ENCODE data around the gene RAB40A. TPM values are rescaled to one million over a fixed set of nuclear protein-coding genes. Genes with fewer than 3 reads are reported as not detected.
"Not testable (repeated sequence)": the region's sequence is repeated elsewhere in the genome, so short reads cannot be mapped to it uniquely, and the experiment has no call there.

Gene RAB40A
- total RNA-seq, 1 donor: not detected

DNA sequence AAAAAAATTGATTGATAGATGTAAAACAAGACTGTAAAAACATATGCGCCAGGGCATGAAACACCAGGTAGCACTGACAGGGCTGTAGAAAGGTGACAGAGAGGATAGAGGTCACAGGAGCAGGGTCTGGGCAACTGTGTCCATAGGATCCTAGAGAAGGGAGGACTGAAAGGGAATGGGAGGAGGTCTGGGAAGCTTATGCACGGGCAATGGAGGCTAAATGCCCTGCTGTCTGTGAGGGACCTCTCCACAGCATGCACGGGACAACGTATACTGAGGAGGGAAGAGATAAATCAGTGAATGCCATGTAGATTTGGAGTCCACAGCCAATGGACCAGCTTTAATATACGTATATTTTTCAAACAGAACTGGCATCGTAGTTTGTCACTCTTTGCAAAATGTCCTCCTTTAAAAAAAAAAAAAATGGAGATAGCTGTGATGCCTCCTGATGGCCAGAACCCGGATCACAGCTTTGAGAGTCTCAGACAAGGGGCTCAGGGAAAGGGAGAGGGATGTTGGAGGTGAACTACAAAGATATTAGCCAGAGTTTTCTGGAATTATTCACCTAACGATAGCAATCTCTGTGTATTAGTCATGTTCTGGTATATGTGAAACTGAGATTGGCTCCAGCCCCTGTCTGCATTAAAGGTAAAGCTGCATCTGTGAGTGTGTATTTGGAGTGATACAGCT lies 16.0 kb downstream of the RAB40A start:
- Histone ChIP-seq H3K27me3 (ENCODE audit: insufficient read depth, low read length) (no peaks in the 10 kb centered on the region), H3K4me1 (ENCODE audit: insufficient read depth, low read length) (no peaks in the 10 kb centered on the region), H3K4me3 (ENCODE audit: low read length) (no peak overlapping the region), H3K9me3 (ENCODE audit: low read depth, low read length) (no peaks in the 10 kb centered on the region)

DNA sequence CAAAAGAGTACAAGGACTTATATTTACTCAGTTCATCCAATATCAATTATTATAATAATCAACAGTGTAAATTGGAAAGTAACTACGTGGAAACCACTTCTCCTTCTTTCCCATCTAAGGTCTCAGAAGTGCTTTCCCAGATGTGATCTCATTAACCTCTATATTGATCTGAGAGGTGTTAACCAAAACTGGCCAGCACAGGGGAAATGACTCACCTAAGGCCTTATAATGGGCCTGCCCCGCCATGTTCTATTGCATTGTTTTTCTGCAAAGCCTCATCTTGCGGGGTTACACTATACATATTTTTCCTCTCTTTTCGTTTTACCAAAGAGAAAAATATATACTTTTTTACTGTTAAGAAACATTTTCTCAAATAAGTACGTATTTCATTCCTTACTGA lies 20.5 kb downstream of the RAB40A start:
- no peaks in the 10 kb centered on the region for H3K9me3 ChIP-seq (ENCODE audit: low read depth, low read length)
- no peaks in the 10 kb centered on the region for H3K27me3 ChIP-seq (ENCODE audit: insufficient read depth, low read length)
- no peak overlapping the region for H3K4me3 ChIP-seq (ENCODE audit: low read length)
- H3K4me1 ChIP-seq (ENCODE audit: insufficient read depth, low read length): no peaks in the 10 kb centered on the region

DNA sequence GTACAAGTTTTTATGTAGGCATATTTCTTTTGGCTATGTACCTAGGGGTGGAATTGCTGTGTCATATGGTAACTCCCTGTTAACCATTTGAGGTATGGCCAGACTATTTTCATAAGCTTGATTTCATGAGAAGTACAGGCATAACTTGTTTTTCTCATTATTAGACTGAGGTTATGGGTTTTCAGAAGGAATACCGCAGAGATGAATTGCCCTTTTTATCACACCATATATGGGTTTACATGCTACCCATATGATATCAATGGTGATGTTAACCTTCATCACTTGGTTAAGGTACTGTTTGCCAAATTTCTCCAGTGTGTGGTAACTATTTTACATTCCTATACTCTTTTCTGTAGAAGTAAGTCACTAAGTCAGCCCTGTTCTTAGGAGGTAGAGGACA lies 23.5 kb downstream of the RAB40A start:
- H3K9me3 ChIP-seq (ENCODE audit: low read depth, low read length): no peaks in the 10 kb centered on the region
- H3K27me3 ChIP-seq (ENCODE audit: insufficient read depth, low read length): no peaks in the 10 kb centered on the region
- H3K4me3 ChIP-seq (ENCODE audit: low read length): no peak overlapping the region
- no peaks in the 10 kb centered on the region for H3K4me1 ChIP-seq (ENCODE audit: insufficient read depth, low read length)

DNA sequence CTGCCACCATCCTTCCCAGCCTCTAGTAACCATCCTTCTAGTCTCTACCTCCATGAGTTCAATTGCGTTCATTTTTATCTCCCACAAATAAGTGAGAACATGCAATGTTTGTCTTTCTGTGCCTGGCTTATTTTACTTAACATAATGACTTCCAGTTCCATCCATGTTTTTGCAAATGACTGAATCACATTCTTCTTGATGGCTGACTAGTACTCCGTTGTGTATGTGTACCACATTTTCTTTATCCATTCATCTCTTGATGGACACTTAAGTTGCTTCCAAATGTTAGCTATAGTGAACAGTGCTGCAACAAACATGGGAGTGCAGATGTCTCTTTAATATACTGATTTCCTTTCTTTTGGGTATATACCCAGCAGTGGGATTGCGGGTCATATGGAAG lies 25.7 kb downstream of the RAB40A start:
- not testable (repeated sequence) for H3K4me3 ChIP-seq (ENCODE audit: low read length); H3K4me1 ChIP-seq (ENCODE audit: insufficient read depth, low read length); H3K27me3 ChIP-seq (ENCODE audit: insufficient read depth, low read length); H3K9me3 ChIP-seq (ENCODE audit: low read depth, low read length)

DNA sequence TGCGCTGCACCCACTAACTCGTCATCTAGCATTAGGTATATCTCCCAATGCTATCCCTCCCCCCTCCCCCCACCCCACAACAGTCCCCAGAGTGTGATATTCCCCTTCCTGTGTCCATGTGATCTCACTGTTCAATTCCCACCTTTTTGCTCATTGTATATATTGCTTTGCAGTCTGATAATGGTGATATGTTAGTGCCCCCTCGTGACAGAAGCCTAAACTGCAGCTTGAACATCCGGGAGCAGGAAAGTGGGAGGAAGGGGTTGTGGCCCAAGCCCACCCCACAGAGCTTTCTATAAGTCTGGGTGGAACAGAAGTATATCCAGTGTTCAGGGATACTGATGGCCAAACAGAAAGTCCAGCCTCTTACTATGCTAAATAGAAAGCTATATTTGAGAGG lies 29.6 kb downstream of the RAB40A start:
- not testable (repeated sequence) for H3K27me3 ChIP-seq (ENCODE audit: insufficient read depth, low read length); H3K4me1 ChIP-seq (ENCODE audit: insufficient read depth, low read length); H3K9me3 ChIP-seq (ENCODE audit: low read depth, low read length); H3K4me3 ChIP-seq (ENCODE audit: low read length)

DNA sequence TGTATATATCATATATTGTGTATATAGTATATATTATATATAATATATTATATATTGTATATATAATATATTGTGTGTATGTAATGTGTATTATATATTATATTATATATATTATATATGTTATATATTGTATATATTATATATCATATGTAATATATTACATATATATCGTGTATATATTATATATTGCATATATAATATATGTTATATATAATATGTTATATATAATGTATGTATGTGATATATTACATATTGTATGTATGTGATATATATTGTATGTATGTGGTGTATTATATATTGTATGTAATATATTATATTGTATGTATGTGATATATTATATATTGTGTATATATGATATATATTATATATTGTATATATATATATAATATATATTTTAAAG lies 30.5 kb downstream of the RAB40A start:
- no peaks in the 10 kb centered on the region for H3K9me3 ChIP-seq (ENCODE audit: low read depth, low read length)
- no peaks in the 10 kb centered on the region for H3K4me1 ChIP-seq (ENCODE audit: insufficient read depth, low read length)
- H3K27me3 ChIP-seq (ENCODE audit: insufficient read depth, low read length): no peaks in the 10 kb centered on the region
- no peak overlapping the region for H3K4me3 ChIP-seq (ENCODE audit: low read length)

DNA sequence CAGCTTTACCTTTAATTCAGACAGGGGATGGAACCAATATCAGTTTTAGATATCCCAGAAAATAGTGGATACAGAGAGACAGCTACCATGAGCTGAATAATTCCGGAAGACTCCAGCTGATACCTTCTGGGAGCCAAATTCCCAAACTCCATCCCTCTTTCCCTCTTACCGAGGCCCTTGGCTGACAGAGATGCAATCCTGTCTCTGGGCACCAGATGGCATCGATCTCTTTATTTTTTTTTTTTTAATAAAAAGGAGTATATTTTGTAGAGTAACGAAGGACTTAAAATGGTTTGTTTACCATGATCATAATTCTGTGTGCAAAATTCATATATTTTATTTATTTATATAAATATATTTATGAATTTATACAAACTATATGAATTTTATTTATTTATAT lies 31.0 kb downstream of the RAB40A start:
- Histone ChIP-seq H3K4me1 (ENCODE audit: insufficient read depth, low read length) (no peaks in the 10 kb centered on the region), H3K9me3 (ENCODE audit: low read depth, low read length) (no peaks in the 10 kb centered on the region), H3K4me3 (ENCODE audit: low read length) (no peak overlapping the region), H3K27me3 (ENCODE audit: insufficient read depth, low read length) (no peaks in the 10 kb centered on the region)

DNA sequence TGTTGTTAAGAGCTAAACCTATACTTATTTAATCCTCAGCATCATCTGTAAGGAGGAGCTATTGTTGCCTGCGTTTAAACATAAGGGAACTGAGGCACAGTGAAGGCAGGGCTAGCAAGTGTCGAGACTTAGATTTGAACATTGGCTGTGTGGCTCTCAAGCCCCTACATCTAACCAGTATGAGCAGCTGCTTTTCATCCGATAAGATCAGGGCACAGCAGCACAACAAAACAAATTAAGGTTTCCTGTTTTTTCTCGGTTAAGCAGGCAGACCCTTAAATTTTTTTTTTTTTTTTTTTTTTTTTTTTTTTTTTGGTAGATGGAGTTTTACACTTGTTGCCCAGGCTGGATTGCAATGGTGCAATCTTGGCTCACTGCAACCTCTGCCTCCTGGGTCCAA lies 35.6 kb downstream of the RAB40A start:
- no peaks in the 10 kb centered on the region for H3K9me3 ChIP-seq (ENCODE audit: low read depth, low read length)
- H3K27me3 ChIP-seq (ENCODE audit: insufficient read depth, low read length): no peaks in the 10 kb centered on the region
- no peak overlapping the region for H3K4me3 ChIP-seq (ENCODE audit: low read length)
- no peaks in the 10 kb centered on the region for H3K4me1 ChIP-seq (ENCODE audit: insufficient read depth, low read length)

DNA sequence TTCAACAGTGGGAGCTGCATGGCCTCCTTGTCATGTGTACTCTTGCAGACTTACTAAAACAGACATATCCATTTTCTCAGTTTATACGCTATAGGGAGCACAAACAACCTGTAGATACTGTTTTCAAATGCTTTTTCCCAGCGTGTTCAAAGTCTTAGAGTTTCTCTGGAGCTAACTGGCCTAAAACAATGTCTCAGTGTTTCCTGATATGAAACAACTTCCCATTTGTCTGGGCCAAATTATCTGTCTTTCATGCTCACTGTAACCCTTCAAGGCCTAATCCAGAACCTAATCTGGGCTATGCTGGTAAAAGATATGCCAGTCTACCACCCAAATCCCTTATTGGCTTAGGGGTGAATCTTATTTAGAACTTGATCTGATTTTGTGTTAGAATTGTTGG lies 38.8 kb downstream of the RAB40A start:
- no peaks in the 10 kb centered on the region for H3K4me1 ChIP-seq (ENCODE audit: insufficient read depth, low read length)
- no peaks in the 10 kb centered on the region for H3K9me3 ChIP-seq (ENCODE audit: low read depth, low read length)
- no peak overlapping the region for H3K4me3 ChIP-seq (ENCODE audit: low read length)
- H3K27me3 ChIP-seq (ENCODE audit: insufficient read depth, low read length): no peaks in the 10 kb centered on the region

DNA sequence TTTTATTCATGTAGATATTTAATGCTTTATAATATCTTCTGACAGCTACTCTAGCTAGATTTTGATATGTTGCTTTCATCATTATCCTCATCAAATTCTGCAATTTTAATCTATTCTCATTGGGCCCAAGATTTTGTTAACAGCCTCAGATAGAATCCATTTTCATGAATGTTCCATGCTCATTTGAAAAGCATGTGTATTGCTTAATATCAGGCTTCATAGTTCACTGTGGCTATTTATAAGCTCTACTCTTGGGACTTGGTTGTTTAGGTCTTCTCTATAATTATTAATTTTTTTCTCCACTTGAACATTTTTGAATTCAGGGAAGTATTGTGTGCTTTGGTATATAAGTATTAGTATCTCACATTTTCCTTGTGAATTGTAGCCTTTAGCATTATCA lies 41.8 kb downstream of the RAB40A start:
- Histone ChIP-seq H3K9me3 (ENCODE audit: low read depth, low read length) (no peaks in the 10 kb centered on the region), H3K4me3 (ENCODE audit: low read length) (no peak overlapping the region), H3K4me1 (ENCODE audit: insufficient read depth, low read length) (no peaks in the 10 kb centered on the region), H3K27me3 (ENCODE audit: insufficient read depth, low read length) (no peaks in the 10 kb centered on the region)

DNA sequence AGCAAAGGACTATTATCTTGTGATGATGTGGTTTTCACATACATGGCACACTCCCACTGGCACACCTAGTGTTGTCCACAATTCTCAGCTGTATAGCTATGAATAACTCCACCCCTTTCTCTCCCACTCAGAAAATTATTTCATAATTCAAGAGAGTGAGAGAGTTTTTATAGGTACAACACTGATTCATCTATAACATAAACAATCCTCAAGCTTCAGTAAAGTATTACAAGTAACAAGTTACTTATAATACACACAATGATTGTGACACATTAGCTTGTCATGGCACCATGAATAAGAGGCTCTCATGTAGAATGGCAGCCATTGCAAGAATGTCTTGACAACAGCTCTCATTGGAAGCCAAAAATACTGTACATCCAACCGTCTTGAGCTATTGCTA lies 43.9 kb downstream of the RAB40A start:
- no peaks in the 10 kb centered on the region for H3K27me3 ChIP-seq (ENCODE audit: insufficient read depth, low read length)
- H3K4me3 ChIP-seq (ENCODE audit: low read length): no peak overlapping the region
- H3K4me1 ChIP-seq (ENCODE audit: insufficient read depth, low read length): no peaks in the 10 kb centered on the region
- H3K9me3 ChIP-seq (ENCODE audit: low read depth, low read length): no peaks in the 10 kb centered on the region

DNA sequence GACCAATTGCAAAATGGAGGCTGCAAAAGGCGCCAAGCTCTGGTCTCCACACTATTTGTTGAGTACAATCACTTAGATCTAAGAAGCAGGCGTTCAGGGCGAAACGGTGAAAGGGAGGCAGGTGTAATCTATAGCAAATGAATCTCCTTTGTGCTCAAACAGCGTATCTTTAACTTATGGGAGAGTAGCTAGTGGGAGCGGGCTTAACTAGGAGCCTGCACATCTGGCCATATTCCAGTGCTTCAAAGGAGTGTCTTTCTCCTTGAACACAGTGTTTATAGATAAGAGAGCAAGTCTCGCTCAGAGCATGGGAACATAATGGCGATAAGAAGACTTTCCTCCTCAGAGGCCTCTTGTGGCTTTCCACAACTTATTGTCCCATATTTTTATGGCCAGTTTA lies 49.3 kb downstream of the RAB40A start:
- not testable (repeated sequence) for H3K4me1 ChIP-seq (ENCODE audit: insufficient read depth, low read length); H3K9me3 ChIP-seq (ENCODE audit: low read depth, low read length); H3K27me3 ChIP-seq (ENCODE audit: insufficient read depth, low read length); H3K4me3 ChIP-seq (ENCODE audit: low read length)

DNA sequence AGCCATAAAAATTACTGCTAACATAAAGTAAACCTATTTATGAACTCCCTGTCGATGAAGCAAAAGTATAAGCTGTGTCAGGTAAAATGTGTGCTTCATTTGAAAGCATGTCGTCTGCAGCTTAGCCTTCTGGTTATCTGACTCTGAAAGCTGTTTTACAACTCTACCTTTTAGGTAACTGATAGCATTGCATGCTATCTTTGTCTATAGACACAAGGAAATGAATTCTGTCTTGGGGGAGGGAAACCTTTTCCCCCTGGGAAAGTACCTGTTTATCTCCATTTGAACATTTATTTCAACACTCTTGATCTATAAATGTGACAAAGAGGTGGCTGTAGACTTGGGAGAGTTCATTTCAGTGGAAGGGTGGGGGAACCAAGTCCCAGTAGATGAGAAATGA lies 51.4 kb downstream of the RAB40A start:
- Histone ChIP-seq H3K4me3 (ENCODE audit: low read length) (no peak overlapping the region), H3K4me1 (ENCODE audit: insufficient read depth, low read length) (peaks cover 5% of the 10 kb centered on the region), H3K27me3 (ENCODE audit: insufficient read depth, low read length) (no peaks in the 10 kb centered on the region), H3K9me3 (ENCODE audit: low read depth, low read length) (no peaks in the 10 kb centered on the region)

DNA sequence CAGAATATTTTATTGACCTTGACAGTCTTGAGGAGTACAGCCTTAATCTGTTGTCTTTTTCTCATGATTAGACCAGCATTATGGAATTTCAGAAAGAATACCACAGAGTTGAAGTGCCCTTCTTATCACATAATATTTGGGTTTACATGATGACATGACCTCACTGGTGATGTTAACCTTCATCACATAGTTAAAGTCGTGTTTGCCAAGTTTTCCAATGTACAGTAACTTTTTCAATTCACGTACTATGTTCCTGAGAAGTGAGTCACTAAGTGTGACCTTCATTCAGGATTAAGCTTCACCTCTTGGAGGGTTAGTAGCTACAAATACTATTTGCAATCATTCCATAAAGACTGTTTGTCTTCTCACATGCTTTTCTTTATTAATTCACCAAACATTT lies 52.1 kb downstream of the RAB40A start:
- Histone ChIP-seq H3K27me3 (ENCODE audit: insufficient read depth, low read length) (no peaks in the 10 kb centered on the region), H3K4me3 (ENCODE audit: low read length) (no peak overlapping the region), H3K4me1 (ENCODE audit: insufficient read depth, low read length) (peaks cover 5% of the 10 kb centered on the region), H3K9me3 (ENCODE audit: low read depth, low read length) (no peaks in the 10 kb centered on the region)

DNA sequence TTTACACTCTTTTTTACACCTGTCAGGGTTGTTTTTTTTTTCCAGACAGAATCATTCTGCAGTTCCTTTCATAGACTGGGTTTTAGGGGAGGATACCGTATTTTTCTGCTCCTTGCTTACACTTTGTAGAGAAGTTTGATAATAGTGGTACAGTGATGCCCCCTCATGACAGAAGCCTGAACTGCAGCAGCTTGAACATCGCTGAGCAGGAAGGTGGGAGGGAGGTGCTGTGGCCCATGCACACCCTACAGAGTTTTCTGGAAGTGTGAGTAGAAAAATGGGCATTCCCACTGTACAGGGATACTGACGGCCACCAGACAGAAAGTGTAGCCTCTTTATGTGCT lies 54.5 kb downstream of the RAB40A start:
- Histone ChIP-seq H3K4me3 (ENCODE audit: low read length) (peak overlapping the region; percentile 15), H3K9me3 (ENCODE audit: low read depth, low read length) (no peaks in the 10 kb centered on the region), H3K4me1 (ENCODE audit: insufficient read depth, low read length) (peaks cover 5% of the 10 kb centered on the region), H3K27me3 (ENCODE audit: insufficient read depth, low read length) (no peaks in the 10 kb centered on the region)

DNA sequence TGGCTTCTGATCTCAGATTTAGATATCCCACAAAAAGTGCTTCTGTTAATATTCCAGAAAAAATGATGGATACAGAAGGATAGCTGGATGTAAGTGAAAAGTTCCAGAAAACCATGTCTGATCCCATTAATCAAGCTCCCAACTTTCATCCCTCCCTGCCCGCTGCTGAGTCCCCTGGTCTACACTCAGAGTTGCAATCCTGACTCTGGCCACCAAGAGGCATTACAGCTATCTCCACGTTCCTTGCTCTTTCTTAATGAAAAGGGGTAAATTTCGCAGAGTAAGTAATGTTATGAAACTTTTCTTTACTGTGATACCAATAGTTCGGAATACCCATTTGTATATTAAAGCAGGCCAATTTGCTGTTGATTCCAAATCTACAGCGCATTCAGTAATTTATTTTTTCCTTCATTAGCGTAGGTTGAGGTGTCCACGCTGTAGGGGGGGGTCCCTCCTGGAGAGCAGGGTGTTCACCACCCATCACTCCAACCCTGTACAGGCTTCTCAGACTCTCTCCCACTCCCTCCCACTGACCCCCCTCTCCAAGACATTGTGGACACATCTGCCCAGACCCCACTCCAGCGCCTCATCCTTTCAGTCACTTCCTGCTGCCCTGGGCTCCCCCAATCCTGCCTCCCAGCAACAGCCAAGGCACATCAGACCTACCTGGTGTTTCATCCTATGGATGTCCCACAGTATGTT lies 55.1 kb downstream of the RAB40A start:
- H3K9me3 ChIP-seq (ENCODE audit: low read depth, low read length): no peaks in the 10 kb centered on the region
- H3K4me3 ChIP-seq (ENCODE audit: low read length): peak overlapping the region; percentile 15
- no peaks in the 10 kb centered on the region for H3K27me3 ChIP-seq (ENCODE audit: insufficient read depth, low read length)
- H3K4me1 ChIP-seq (ENCODE audit: insufficient read depth, low read length): peaks cover 5% of the 10 kb centered on the region

Measured in mononuclear cell (primary cell).